ENCODE results near the gene TMEM254.

Gene TMEM254

DNA sequence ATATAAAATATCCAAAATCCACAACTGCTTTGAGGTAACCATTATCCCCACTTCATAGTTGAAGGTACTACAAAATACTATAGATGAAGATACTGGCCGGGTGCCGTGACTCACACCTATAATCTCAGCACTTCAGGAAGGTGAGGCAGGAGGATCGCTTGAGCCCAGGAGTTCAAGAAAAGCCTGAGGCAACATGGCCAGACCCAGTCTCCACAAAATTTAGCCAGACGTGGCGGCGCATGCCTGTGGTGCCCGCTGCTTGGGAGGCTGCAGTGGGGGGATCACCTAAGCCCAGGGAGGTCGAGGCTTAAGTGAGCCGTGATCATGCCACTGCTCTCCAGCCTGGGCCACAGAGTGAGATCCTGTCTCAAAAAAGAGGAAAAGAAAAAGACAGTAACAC is 21.7 kb downstream of the TMEM254 start:
- H3K4me2 ChIP-seq (ENCODE audit: low read length), result no peak overlapping the region
- no peak overlapping the region for H3K4me3 ChIP-seq (ENCODE audit: low read depth, low read length, poor library complexity, severe bottlenecking)
- no peaks in the 10 kb centered on the region for H3K36me3 ChIP-seq (ENCODE audit: insufficient read depth, low read length)
- no peak overlapping the region for H3K27ac ChIP-seq (ENCODE audit: low read depth, low read length, poor library complexity, severe bottlenecking)
- no peak overlapping the region for H2AFZ ChIP-seq (ENCODE audit: low read length)
- H3K27me3 ChIP-seq (ENCODE audit: insufficient read depth, low read length), result no peaks in the 10 kb centered on the region
- H3F3A ChIP-seq (ENCODE audit: insufficient read depth, low read length), result no peaks in the 10 kb centered on the region
- no peaks in the 10 kb centered on the region for H3K4me1 ChIP-seq (ENCODE audit: insufficient read depth, low read length, severe bottlenecking)
- no peaks in the 10 kb centered on the region for H3K79me2 ChIP-seq (ENCODE audit: insufficient read depth, low read length)
- no peaks in the 10 kb centered on the region for H4K20me1 ChIP-seq (ENCODE audit: insufficient read depth, low read length)
- no peaks in the 10 kb centered on the region for H3K9me3 ChIP-seq (ENCODE audit: low read length)
- TF ChIP-seq EZH2 (IDR thresholded peaks at IDR 0.05; ENCODE audit: borderline replicate concordance, low read length), result no peak
- TF ChIP-seq, protein P1, sequence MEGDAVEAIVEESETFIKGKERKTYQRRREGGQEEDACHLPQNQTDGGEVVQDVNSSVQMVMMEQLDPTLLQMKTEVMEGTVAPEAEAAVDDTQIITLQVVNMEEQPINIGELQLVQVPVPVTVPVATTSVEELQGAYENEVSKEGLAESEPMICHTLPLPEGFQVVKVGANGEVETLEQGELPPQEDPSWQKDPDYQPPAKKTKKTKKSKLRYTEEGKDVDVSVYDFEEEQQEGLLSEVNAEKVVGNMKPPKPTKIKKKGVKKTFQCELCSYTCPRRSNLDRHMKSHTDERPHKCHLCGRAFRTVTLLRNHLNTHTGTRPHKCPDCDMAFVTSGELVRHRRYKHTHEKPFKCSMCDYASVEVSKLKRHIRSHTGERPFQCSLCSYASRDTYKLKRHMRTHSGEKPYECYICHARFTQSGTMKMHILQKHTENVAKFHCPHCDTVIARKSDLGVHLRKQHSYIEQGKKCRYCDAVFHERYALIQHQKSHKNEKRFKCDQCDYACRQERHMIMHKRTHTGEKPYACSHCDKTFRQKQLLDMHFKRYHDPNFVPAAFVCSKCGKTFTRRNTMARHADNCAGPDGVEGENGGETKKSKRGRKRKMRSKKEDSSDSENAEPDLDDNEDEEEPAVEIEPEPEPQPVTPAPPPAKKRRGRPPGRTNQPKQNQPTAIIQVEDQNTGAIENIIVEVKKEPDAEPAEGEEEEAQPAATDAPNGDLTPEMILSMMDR (IDR thresholded peaks at IDR 0.05; ENCODE audit: low read length), result no peak
- H3K9me2 ChIP-seq (ENCODE audit: low read depth, low read length), result no peaks in the 10 kb centered on the region
- H3K9ac ChIP-seq (ENCODE audit: low read length), result no peak overlapping the region

DNA sequence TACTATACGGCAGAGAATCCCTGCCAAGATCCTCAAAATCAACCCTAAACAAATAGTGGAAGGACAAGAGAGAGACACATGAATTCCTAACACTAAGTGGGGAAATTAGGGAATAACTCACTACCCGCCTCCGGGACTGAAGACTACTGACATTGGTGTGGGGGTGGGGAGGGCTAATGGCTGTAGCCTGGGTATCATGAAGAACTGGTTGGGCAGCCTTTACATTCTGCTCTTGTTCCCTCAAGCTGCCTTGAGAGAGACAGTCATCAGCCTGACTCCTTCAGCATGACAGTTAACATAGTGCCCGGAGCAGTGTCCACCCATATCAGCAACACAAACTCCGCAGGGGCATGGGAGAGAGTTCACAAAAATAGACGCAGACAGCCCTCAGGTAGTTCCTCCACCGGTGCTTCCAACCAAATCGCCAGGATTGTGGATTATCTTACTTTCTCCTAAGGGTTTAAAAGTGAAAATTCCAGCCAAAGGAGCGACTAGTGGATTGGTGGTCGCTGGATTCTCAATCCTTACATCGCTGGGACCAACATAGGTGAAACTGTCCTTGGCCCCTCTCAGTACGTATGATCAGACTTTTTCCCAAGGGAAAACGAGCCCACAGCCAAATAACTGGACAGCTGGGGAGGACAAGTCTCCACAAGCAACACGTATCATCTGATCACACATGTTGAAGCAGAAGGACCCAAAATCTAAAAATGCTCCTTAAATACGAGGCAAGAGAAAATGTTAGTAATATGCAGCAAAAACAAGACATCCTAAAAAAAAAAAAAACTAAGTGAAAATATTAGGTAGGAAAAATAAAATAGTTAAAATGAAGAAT is 22.6 kb downstream of the TMEM254 start:
- Histone ChIP-seq H3K9me3 (ENCODE audit: low read length) (no peaks in the 10 kb centered on the region), H3K4me3 (ENCODE audit: low read depth, low read length, poor library complexity, severe bottlenecking) (no peak overlapping the region), H3K9me2 (ENCODE audit: low read depth, low read length) (no peaks in the 10 kb centered on the region), H3K79me2 (ENCODE audit: insufficient read depth, low read length) (no peaks in the 10 kb centered on the region), H3K4me1 (ENCODE audit: insufficient read depth, low read length, severe bottlenecking) (no peaks in the 10 kb centered on the region), H3K9ac (ENCODE audit: low read length) (no peak overlapping the region), H3K4me2 (ENCODE audit: low read length) (no peak overlapping the region), H2AFZ (ENCODE audit: low read length) (no peak overlapping the region), H3K27ac (ENCODE audit: low read depth, low read length, poor library complexity, severe bottlenecking) (no peak overlapping the region), H4K20me1 (ENCODE audit: insufficient read depth, low read length) (no peaks in the 10 kb centered on the region), H3K27me3 (ENCODE audit: insufficient read depth, low read length) (no peaks in the 10 kb centered on the region), H3K36me3 (ENCODE audit: insufficient read depth, low read length) (no peaks in the 10 kb centered on the region), H3F3A (ENCODE audit: insufficient read depth, low read length) (no peaks in the 10 kb centered on the region)
- TF ChIP-seq EZH2 (IDR thresholded peaks at IDR 0.05; ENCODE audit: borderline replicate concordance, low read length), result no peak
- TF ChIP-seq, protein P1 (IDR thresholded peaks at IDR 0.05; ENCODE audit: low read length), result no peak

DNA sequence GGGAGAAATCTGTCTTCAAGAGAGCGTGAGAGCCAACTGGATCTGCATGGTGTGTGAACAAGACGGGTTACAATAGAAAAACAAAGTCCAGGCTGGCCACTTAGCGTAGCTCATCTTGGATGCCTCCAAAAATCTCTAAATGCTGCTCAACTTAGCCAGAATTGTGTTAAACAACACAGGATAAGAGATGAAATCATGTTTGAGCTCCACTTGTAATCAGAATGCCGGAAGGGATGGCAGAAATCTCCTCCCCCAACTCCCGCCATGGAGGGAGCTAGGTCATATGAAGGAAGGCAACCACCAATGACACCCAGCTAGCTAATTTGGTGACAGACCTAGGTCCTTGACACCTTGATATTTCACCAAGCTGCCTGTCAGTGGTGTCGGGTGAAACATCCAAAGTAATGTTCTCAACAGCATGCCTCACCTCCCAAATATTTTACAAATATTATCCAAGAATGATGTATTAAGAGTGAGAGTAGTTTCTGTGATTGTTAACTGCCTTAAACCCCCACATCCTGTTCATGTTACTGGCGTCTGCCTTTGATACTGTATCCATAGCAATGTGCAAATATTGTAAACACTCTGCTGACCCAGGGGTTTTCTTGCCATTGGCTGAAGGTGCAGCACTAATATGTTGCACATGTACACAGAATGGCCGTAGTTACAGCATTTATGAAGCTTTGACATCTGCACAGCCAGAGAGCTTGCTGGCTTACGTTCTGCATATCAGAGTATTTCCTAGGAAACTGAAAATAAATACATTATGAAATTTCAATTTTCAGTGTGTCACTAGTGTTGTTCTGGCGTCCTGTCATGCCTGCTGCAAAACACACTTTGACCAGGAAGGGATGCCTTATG is 25.8 kb downstream of the TMEM254 start:
- no peaks in the 10 kb centered on the region for H4K20me1 ChIP-seq (ENCODE audit: insufficient read depth, low read length)
- no peaks in the 10 kb centered on the region for H3K4me1 ChIP-seq (ENCODE audit: insufficient read depth, low read length, severe bottlenecking)
- no peak overlapping the region for H2AFZ ChIP-seq (ENCODE audit: low read length)
- no peaks in the 10 kb centered on the region for H3K36me3 ChIP-seq (ENCODE audit: insufficient read depth, low read length)
- H3F3A ChIP-seq (ENCODE audit: insufficient read depth, low read length), result no peaks in the 10 kb centered on the region
- no peaks in the 10 kb centered on the region for H3K27me3 ChIP-seq (ENCODE audit: insufficient read depth, low read length)
- no peak overlapping the region for H3K4me3 ChIP-seq (ENCODE audit: low read depth, low read length, poor library complexity, severe bottlenecking)
- no peaks in the 10 kb centered on the region for H3K9me3 ChIP-seq (ENCODE audit: low read length)
- no peak overlapping the region for H3K27ac ChIP-seq (ENCODE audit: low read depth, low read length, poor library complexity, severe bottlenecking)
- TF ChIP-seq, protein P1 (IDR thresholded peaks at IDR 0.05; ENCODE audit: low read length), result no peak
- no peak for TF ChIP-seq EZH2 (IDR thresholded peaks at IDR 0.05; ENCODE audit: borderline replicate concordance, low read length)
- H3K9ac ChIP-seq (ENCODE audit: low read length), result no peak overlapping the region
- no peaks in the 10 kb centered on the region for H3K79me2 ChIP-seq (ENCODE audit: insufficient read depth, low read length)
- H3K4me2 ChIP-seq (ENCODE audit: low read length), result no peak overlapping the region
- H3K9me2 ChIP-seq (ENCODE audit: low read depth, low read length), result no peaks in the 10 kb centered on the region
